GM12878 (cell line): ENCODE data around the gene RGR. TPM values are rescaled to one million over a fixed set of nuclear protein-coding genes. Genes with fewer than 3 reads are reported as not detected.

Source experiments
- ATAC-seq: fragments of 200-7000 bp; cut with Tn5 transposase; 3 replicates; pipeline ENCODE4 v1.9.1; 2020; ENCODE audit warnings: mild to moderate bottlenecking, moderate library complexity
- BruUV-seq: library from RNA; stranded (reverse); fragments of 400-500 nt; replicated peaks from 2 replicates; lab custom pipeline; 2021; lab: Mats Ljungman, UMichigan
- CTCF ChIA-PET: fragments of 300-600 bp; sonication (Branson Sonifier 250); formaldehyde crosslinking; extraction: SDS; loops from one replicate; lab custom pipeline; 2021; ENCODE audit warnings: inconsistent platforms; lab: Yijun Ruan, JAX
- POLR2A ChIA-PET: fragments of 350-600 bp; formaldehyde crosslinking; extraction: SDS; loops from one replicate; lab custom pipeline; 2021; ENCODE audit warnings: inconsistent platforms; lab: Charles Lee
- RAD21 ChIA-PET: fragments of 300-600 bp; sonication (Branson Sonifier 250); formaldehyde crosslinking; loops from one replicate; lab custom pipeline; 2023; ENCODE audit warnings: antibody characterized with exemption; ENCODE audit not compliant: unreplicated experiment; lab: Charles Lee
- SMC1A ChIA-PET: fragments of 300-600 bp; sonication (Branson Sonifier 250); formaldehyde crosslinking; loops from one replicate; lab custom pipeline; 2023; ENCODE audit not compliant: unreplicated experiment, uncharacterized antibody; lab: Charles Lee
- DNase-seq: peaks from one replicate; pipeline ENCODE4 v3.0.0-alpha.2; 2011; ENCODE audit warnings: low read depth, low spot score
- FAIRE-seq: peaks from 3 replicates; lab custom pipeline; 2011; peaks lifted over from hg19 to GRCh38; lab: Jason Lieb, UNC
- H2AFZ ChIP-seq: 2 replicates; pipeline ENCODE4 v1.6.0; 2011; ENCODE audit warnings: low read depth, low read length, control low read depth; ENCODE audit not compliant: control insufficient read depth
- H3K27ac ChIP-seq: 2 replicates; pipeline ENCODE4 v1.5.1; 2011; ENCODE audit warnings: control low read depth; ENCODE audit not compliant: control insufficient read depth, insufficient read depth
- H3K27me3 ChIP-seq, 2 experiments: replicated peaks in 1 of 2; 2 replicates each; pipeline versions ENCODE4 v1.6.0 to v1.6.1; 2011; ENCODE audit warnings: low read length in 1 of 2; ENCODE audit not compliant: control insufficient read depth in 2 of 2, insufficient read depth in 2 of 2
- H3K36me3 ChIP-seq, 2 experiments: 2 replicates each; pipeline ENCODE4 v1.5.1; 2011; ENCODE audit warnings: low read length in 1 of 2; ENCODE audit not compliant: control insufficient read depth in 2 of 2, insufficient read depth in 2 of 2
- H3K4me1 ChIP-seq: 2 replicates; pipeline ENCODE4 v1.6.1; 2011; ENCODE audit warnings: mild to moderate bottlenecking, low read length, moderate library complexity, mixed read lengths; ENCODE audit not compliant: control insufficient read depth, insufficient read depth
- H3K4me2 ChIP-seq: 2 replicates; pipeline ENCODE4 v1.6.0; 2011; ENCODE audit warnings: control low read depth; ENCODE audit not compliant: control insufficient read depth, insufficient read depth
- H3K4me3 ChIP-seq: fragments of 200-600 bp; sonication (generic); 2 replicates; pipeline ENCODE4 v1.5.1; 2016
- H3K79me2 ChIP-seq: 2 replicates; pipeline ENCODE4 v1.6.0; 2011; ENCODE audit warnings: low read length; ENCODE audit not compliant: control insufficient read depth, insufficient read depth
- H3K9ac ChIP-seq: 2 replicates; pipeline ENCODE4 v1.8.0; 2011; ENCODE audit warnings: low read length, control low read depth, mixed read lengths; ENCODE audit not compliant: control insufficient read depth, insufficient read depth
- H3K9me3 ChIP-seq: replicated peaks from 3 replicates; pipeline ENCODE4 v1.5.1; 2011; ENCODE audit warnings: mild to moderate bottlenecking, low read length; ENCODE audit not compliant: control insufficient read depth, insufficient read depth
- H4K20me1 ChIP-seq: 2 replicates; pipeline ENCODE4 v1.6.0; 2011; ENCODE audit not compliant: control insufficient read depth, insufficient read depth
- FOXM1 ChIP-seq: IDR thresholded peaks from 2 replicates; pipeline ENCODE4 v1.6.1; 2012; ENCODE audit warnings: low read depth, mild to moderate bottlenecking, inconsistent platforms, low read length, moderate library complexity
- HDGF ChIP-seq: fragments of 450-650 bp; IDR thresholded peaks from 2 replicates; pipeline ENCODE4 v1.6.1; 2016; ENCODE audit warnings: antibody characterized with exemption
- JUNB ChIP-seq: IDR thresholded peaks from 2 replicates; pipeline ENCODE4 v1.6.1; 2016; ENCODE audit warnings: antibody characterized with exemption, mild to moderate bottlenecking
- NR2C1 ChIP-seq: fragments of 450-650 bp; IDR thresholded peaks from 2 replicates; pipeline ENCODE4 v1.6.1; 2017; ENCODE audit warnings: antibody characterized with exemption, mild to moderate bottlenecking, moderate library complexity
- YY1 ChIP-seq: IDR thresholded peaks from 2 replicates; pipeline ENCODE4 v1.6.1; 2011; ENCODE audit warnings: low read depth, mild to moderate bottlenecking, low read length
- ZNF217 ChIP-seq: fragments of 450-650 bp; IDR thresholded peaks from 2 replicates; pipeline ENCODE4 v1.6.1; 2017; ENCODE audit warnings: antibody characterized with exemption, mild to moderate bottlenecking
- WGBS: methylation state at CpG from one replicate; pipeline ENCODE4 v1.1.6; 2016; ENCODE audit warnings: low lambda C conversion rate; ENCODE audit not compliant: insufficient replicate concordance, insufficient coverage; ENCODE audit errors: missing lambda C conversion rate; 5-methylcytosine and 5-hydroxymethylcytosine counted together
- in situ Hi-C: fragments of 300-500 bp; cut with MboI; formaldehyde crosslinking; loops from 9 replicates; pipeline ENCODE4 v1.14.3; 2018; ENCODE audit warnings: mixed read lengths
- intact Hi-C: fragments of 100-400 bp; cut with micrococcal nuclease; formaldehyde crosslinking; loops from one replicate; pipeline ENCODE4 v1.14.2; 2022; ENCODE audit not compliant: unreplicated experiment
- polyA plus RNA-seq, 11 experiments: library from polyadenylated mRNA; depleted of rRNA in 4 of 11; unstranded in 6 of 11; stranded (reverse) in 5 of 11; fragments of >200 nt; fragmentation: Nextera tagmentation in 4 of 11; fragmentation: Illumina TruSeq in 1 of 11; extraction: Ambion mirVana in 4 of 11; extraction: Trizol in 1 of 11; gene quantifications; 1 replicate in 1 of 11; 2 replicates in 10 of 11; pipeline versions ENCODE4 v1.2.1 to v1.2.3, GENCODE V29; 2011 to 2016; ENCODE audit warnings: inconsistent platforms in 2 of 11, missing spikeins in 2 of 11, low read depth in 1 of 11
- total RNA-seq, 4 experiments: library from RNA; depleted of rRNA in 3 of 4; stranded (reverse); fragments of >200 nt in 3 of 4; fragmentation: Illumina TruSeq in 1 of 4; extraction: Trizol in 1 of 4; gene quantifications; 2 replicates each; pipeline versions ENCODE4 v1.2.1 to v1.2.3, GENCODE V29; 2013 to 2021
- TF ChIP-seq, protein P1 (sequence below): IDR thresholded peaks from 2 replicates; pipeline ENCODE4 v1.6.1; 2011; ENCODE audit warnings: low read depth, low read length, improper control_type of control experiment, borderline replicate concordance

RGR gene
- total and polyA plus RNA-seq, 10 of the 15 experiments (the other 5 are each of a cell fraction or from before 2014, with no cell fraction given), result not detected

- 21% methylated on average over 11 of the region's 11 CpGs for WGBS
- ChIA-PET CTCF (interaction anchor here (1.1 to 28.3 kb wide), 8 partner anchors 10 to 156 kb away, joined by 3 to 788 read pairs (median 4); partner anchors contain the start of gene GPR15LG), SMC1A (interaction anchor here (4.6 kb wide), 1 partner anchor 65 kb away, joined by 29 read pairs; no protein-coding TSS in a partner anchor)
- Histone ChIP-seq H3K27me3 (no peaks in the 10 kb centered on the region; a peak in 3 of 4 replicates), H3K9me3 (no peaks in the 10 kb centered on the region), H4K20me1 (no peaks in the 10 kb centered on the region), H3K4me2 (no peak overlapping the region)
- ATAC-seq (no peak), FAIRE-seq (no peak), DNase-seq (no peak)
- in situ Hi-C loops (no loop called here), intact Hi-C loops (no loop called here)
- TF ChIP-seq YY1, result no peak
- TF ChIP-seq NR2C1, result no peak
- TF ChIP-seq JUNB, result no peak
- TF ChIP-seq, all 136 proteins: peak for 0
- Histone ChIP-seq H3K79me2 (no peaks in the 10 kb centered on the region), H3K4me3 (no peak overlapping the region), H3K9ac (no peak overlapping the region), H2AFZ (no peak overlapping the region), H3K36me3 (no peaks in the 10 kb centered on the region), H3K4me1 (no peaks in the 10 kb centered on the region), H3K27ac (no peak overlapping the region)
- BruUV-seq, result no TSS peak
- ChIA-PET POLR2A (no interaction called here), RAD21 (interaction anchor here (1.4 kb wide), 1 partner anchor 9 kb away, joined by 6 read pairs; no protein-coding TSS in a partner anchor)
These were observed 31.8 kb upstream of the RGR start for GRCh38 chr10:84213076-84213475.

GRCh38 chr10:84214046-84214572 is 30.7 kb upstream of the RGR start:
- POLR2A ChIA-PET, result no interaction called here
- TF ChIP-seq, protein P1, sequence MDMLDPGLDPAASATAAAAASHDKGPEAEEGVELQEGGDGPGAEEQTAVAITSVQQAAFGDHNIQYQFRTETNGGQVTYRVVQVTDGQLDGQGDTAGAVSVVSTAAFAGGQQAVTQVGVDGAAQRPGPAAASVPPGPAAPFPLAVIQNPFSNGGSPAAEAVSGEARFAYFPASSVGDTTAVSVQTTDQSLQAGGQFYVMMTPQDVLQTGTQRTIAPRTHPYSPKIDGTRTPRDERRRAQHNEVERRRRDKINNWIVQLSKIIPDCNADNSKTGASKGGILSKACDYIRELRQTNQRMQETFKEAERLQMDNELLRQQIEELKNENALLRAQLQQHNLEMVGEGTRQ, result no peak
- no peak for TF ChIP-seq HDGF
- TF ChIP-seq FOXM1, result no peak
- no peak for TF ChIP-seq ZNF217
- CTCF ChIA-PET, result interaction anchor here (0.8 to 28.3 kb wide), 16 partner anchors 9 to 157 kb away, joined by 3 to 788 read pairs (median 4); partner anchors contain the start of genes GHITM, GPR15LG and LRIT2
- no peak for DNase-seq
- Histone ChIP-seq H3K4me1 (no peaks in the 10 kb centered on the region), H3K4me3 (no peak overlapping the region), H3K36me3 (no peaks in the 10 kb centered on the region), H2AFZ (no peak overlapping the region), H3K9ac (no peak overlapping the region), H3K4me2 (no peak overlapping the region), H4K20me1 (no peaks in the 10 kb centered on the region), H3K27ac (no peak overlapping the region), H3K9me3 (no peaks in the 10 kb centered on the region), H3K27me3 (no peaks in the 10 kb centered on the region; a peak in 2 of 4 replicates), H3K79me2 (no peaks in the 10 kb centered on the region)
- no TSS peak for BruUV-seq
- intact Hi-C loops, result no loop called here
- SMC1A ChIA-PET, result interaction anchor here (0.6 to 4.6 kb wide), 4 partner anchors 9 to 101 kb away, joined by 3 to 29 read pairs (median 6); no protein-coding TSS in a partner anchor
- WGBS, result 57% methylated on average over 25 of the region's 25 CpGs
- no peak for FAIRE-seq
- peak; percentile 47 for ATAC-seq
- RAD21 ChIA-PET, result interaction anchor here (1.4 to 2.6 kb wide), 3 partner anchors 10 to 155 kb away, joined by 3 to 28 read pairs (median 6); no protein-coding TSS in a partner anchor
- in situ Hi-C loops, result no loop called here
